Left ventricle myocardium inferior (tissue), 1 donor: ENCODE data around the gene BCAR3. TPM values are rescaled to one million over a fixed set of nuclear protein-coding genes. Genes with fewer than 3 reads are reported as not detected.
A peak's percentile ranks its signal among the peaks of the same experiment; 100 is the strongest.

Experiments used
- DNase-seq: peaks from one replicate; pipeline ENCODE4 v3.0.0-alpha.2; 2020
- H3K27ac ChIP-seq: fragments of 200-600 bp; replicated peaks from 2 replicates; pipeline ENCODE4 v1.8.0; 2021
- H3K27me3 ChIP-seq: fragments of 200-600 bp; 2 replicates; pipeline ENCODE4 v1.8.0; 2021; ENCODE audit warnings: low read depth
- H3K36me3 ChIP-seq: fragments of 200-600 bp; 2 replicates; pipeline ENCODE4 v1.8.0; 2021
- H3K4me1 ChIP-seq: fragments of 200-600 bp; 2 replicates; pipeline ENCODE4 v1.8.0; 2021
- H3K4me3 ChIP-seq: fragments of 200-600 bp; 2 replicates; pipeline ENCODE4 v1.8.0; 2021; ENCODE audit warnings: mild to moderate bottlenecking, moderate library complexity
- H3K9me3 ChIP-seq: fragments of 200-600 bp; replicated peaks from 2 replicates; pipeline ENCODE4 v1.8.0; 2021
- CTCF ChIP-seq: fragments of 200-600 bp; IDR thresholded peaks from 2 replicates; pipeline ENCODE4 v1.8.0; 2021; ENCODE audit warnings: antibody characterized with exemption, mild to moderate bottlenecking, borderline replicate concordance
- intact Hi-C: fragments of 100-400 bp; cut with micrococcal nuclease; formaldehyde crosslinking; loops from one replicate; pipeline ENCODE4 v1.11.0; 2022
- total RNA-seq: library from RNA; stranded (reverse); fragmentation: NEBNext Ultra II Directional; extraction: Animal tissue kit (Norgen Biotek cat#: 25700); gene quantifications from one replicate; pipeline ENCODE4 v1.2.1, GENCODE V29; 2021
- donor health status: DM: no; HTN: yes; CAD: no; lungs with severe emphysema.

BCAR3 gene
- total RNA-seq, 1 donor from 2014 or later, result 23.5 TPM

GRCh38 chr1:93528412-93528811 lies 153.2 kb downstream of the BCAR3 start:
- intact Hi-C loops, result no loop called here
- no peak for DNase-seq
- Histone ChIP-seq H3K4me3 (no peak overlapping the region), H3K9me3 (no peaks in the 10 kb centered on the region), H3K27me3 (no peaks in the 10 kb centered on the region), H3K36me3 (peaks cover 30% of the 10 kb centered on the region), H3K27ac (peak overlapping the region; percentile 41), H3K4me1 (no peaks in the 10 kb centered on the region)
- TF ChIP-seq CTCF, result no peak

- H3K27ac ChIP-seq, result peak overlapping the region; percentile 53
- intact Hi-C loops, result no loop called here
Measured at GRCh38 chr1:93526431-93526830, 155.2 kb downstream of the BCAR3 start.

DNA sequence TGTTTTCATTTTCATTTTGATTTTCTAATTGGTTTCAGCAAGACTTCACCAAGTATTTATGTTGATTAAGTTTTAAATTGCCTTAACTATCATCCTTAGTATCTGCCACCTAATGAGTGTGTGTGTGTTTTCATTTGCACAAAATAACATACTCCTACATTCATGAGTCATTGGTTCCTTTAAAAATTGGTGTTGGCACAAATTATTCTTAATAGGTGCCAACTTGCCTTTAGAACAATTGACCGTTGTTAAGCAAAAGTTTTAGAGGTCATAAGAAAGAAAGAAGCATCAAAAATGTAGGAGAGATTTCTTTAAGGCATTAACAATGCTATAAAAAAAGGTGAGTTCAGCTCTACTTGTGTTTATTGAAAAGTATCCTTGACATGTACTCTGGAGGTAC lies 156.2 kb downstream of the BCAR3 start:
- no peaks in the 10 kb centered on the region for H3K4me1 ChIP-seq
- TF ChIP-seq CTCF, result no peak
- H3K27ac ChIP-seq, result no peak overlapping the region
- no peaks in the 10 kb centered on the region for H3K27me3 ChIP-seq
- peaks cover 11% of the 10 kb centered on the region for H3K36me3 ChIP-seq
- H3K9me3 ChIP-seq, result no peaks in the 10 kb centered on the region
- H3K4me3 ChIP-seq, result no peak overlapping the region
- no peak for DNase-seq
- intact Hi-C loops, result no loop called here

More at GRCh38 chr1:93526431-93526830, 155.2 kb downstream of the BCAR3 start:
- TF ChIP-seq CTCF, result no peak
- Histone ChIP-seq H3K27me3 (no peaks in the 10 kb centered on the region), H3K4me3 (no peak overlapping the region), H3K9me3 (no peaks in the 10 kb centered on the region), H3K36me3 (peaks cover 20% of the 10 kb centered on the region), H3K4me1 (no peaks in the 10 kb centered on the region)
- DNase-seq, result no peak

DNA sequence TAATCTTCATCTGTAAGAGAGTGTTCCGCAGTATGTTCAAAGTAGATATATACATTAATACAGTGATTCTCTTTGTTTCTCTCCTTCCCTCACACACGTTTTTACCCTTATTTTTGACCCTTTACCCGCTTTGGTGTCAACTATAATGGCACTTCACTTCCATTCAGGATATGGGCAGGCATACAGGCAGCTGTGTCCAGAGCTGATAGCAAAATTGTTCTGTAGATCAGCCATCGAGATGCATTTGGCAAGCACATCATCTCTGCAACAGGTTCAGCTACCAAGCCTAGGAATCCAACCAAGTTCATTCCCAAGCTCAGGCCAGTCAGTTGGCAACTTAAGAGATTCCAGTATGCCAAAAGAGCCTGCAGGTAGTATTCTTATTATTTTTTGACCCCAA lies 158.9 kb downstream of the BCAR3 start:
- no peak overlapping the region for H3K27ac ChIP-seq
- no peaks in the 10 kb centered on the region for H3K27me3 ChIP-seq
- no peak for TF ChIP-seq CTCF
- H3K4me1 ChIP-seq, result no peaks in the 10 kb centered on the region
- no peak for DNase-seq
- H3K9me3 ChIP-seq, result no peaks in the 10 kb centered on the region
- intact Hi-C loops, result no loop called here
- peaks cover 3% of the 10 kb centered on the region for H3K36me3 ChIP-seq
- no peak overlapping the region for H3K4me3 ChIP-seq

- no peak overlapping the region for H3K27ac ChIP-seq
- H3K36me3 ChIP-seq, result peaks cover 3% of the 10 kb centered on the region
- no peak for DNase-seq
- H3K27me3 ChIP-seq, result no peaks in the 10 kb centered on the region
- no peak overlapping the region for H3K4me3 ChIP-seq
- intact Hi-C loops, result no loop called here
- TF ChIP-seq CTCF, result no peak
- H3K9me3 ChIP-seq, result no peaks in the 10 kb centered on the region
- no peaks in the 10 kb centered on the region for H3K4me1 ChIP-seq
Measured at GRCh38 chr1:93521618-93522017, 160.0 kb downstream of the BCAR3 start.
